HepG2 (cell line): ENCODE measurements around the gene P3H3. TPM values are rescaled to one million over a fixed set of nuclear protein-coding genes. Genes with fewer than 3 reads are reported as not detected.
A peak's percentile ranks its signal among the peaks of the same experiment; 100 is the strongest.

Experiments used
- ATAC-seq: fragments of 200-7000 bp; cut with Tn5 transposase; 3 replicates; pipeline ENCODE4 v1.9.1; 2020; ENCODE audit warnings: mild to moderate bottlenecking, moderate library complexity
- BruUV-seq: library from RNA; stranded (reverse); fragments of 400-500 nt; replicated peaks from 2 replicates; lab custom pipeline; 2021; lab: Mats Ljungman, UMichigan
- CTCF ChIA-PET: fragments of 300-600 bp; formaldehyde crosslinking; extraction: SDS; loops from one replicate; lab custom pipeline; 2021; ENCODE audit warnings: low total read pairs, inconsistent platforms, low intra/inter-chr PET ratio; lab: Yijun Ruan, JAX
- POLR2A ChIA-PET: fragments of 350-600 bp; sonication (Branson Sonifier 250); formaldehyde crosslinking; loops from one replicate; lab custom pipeline; 2020; ENCODE audit warnings: antibody characterized with exemption, inconsistent platforms; lab: Yijun Ruan, JAX
- DNase-seq: peaks from one replicate; pipeline ENCODE4 v3.0.0-alpha.2; 2015; ENCODE audit warnings: low spot score
- FAIRE-seq: peaks from 3 replicates; lab custom pipeline; 2011; peaks lifted over from hg19 to GRCh38; lab: Jason Lieb, UNC
- H2AFZ ChIP-seq: one replicate; pipeline ENCODE4 v1.6.1; 2011; ENCODE audit warnings: low read length, inconsistent platforms
- H3K27ac ChIP-seq: fragments of 300-600 bp; 3 replicates; pipeline ENCODE4 v1.8.0; 2011; ENCODE audit warnings: mixed run types, mild to moderate bottlenecking, mixed read lengths, low read length, inconsistent platforms; ENCODE audit not compliant: insufficient read depth; ENCODE audit errors: extremely low read length
- H3K27me3 ChIP-seq, 2 experiments: fragments of 200-600 bp in 1 of 2; 2 replicates in 1 of 2; 3 replicates in 1 of 2; pipeline versions ENCODE4 v1.6.0 to v1.8.0; 2011; ENCODE audit warnings: low read length in 2 of 2, mild to moderate bottlenecking in 2 of 2, moderate library complexity in 2 of 2, inconsistent platforms in 1 of 2; ENCODE audit not compliant: insufficient read depth in 2 of 2, control insufficient read depth in 1 of 2
- H3K36me3 ChIP-seq, 2 experiments: fragments of 200-600 bp in 1 of 2; replicated peaks in 1 of 2; 2 replicates in 1 of 2; 3 replicates in 1 of 2; pipeline versions ENCODE4 v1.5.1 to v1.8.0; 2011; ENCODE audit warnings: low read length in 2 of 2, inconsistent platforms in 1 of 2; ENCODE audit not compliant: insufficient read depth in 2 of 2, control insufficient read depth in 1 of 2
- H3K4me1 ChIP-seq: 2 replicates; pipeline ENCODE4 v1.5.1; 2012; ENCODE audit warnings: low read length, inconsistent platforms; ENCODE audit not compliant: insufficient read depth
- H3K4me2 ChIP-seq: 2 replicates; pipeline ENCODE4 v1.6.0; 2011; ENCODE audit warnings: low read depth, low read length, inconsistent platforms
- H3K4me3 ChIP-seq, 3 experiments: fragments of 200-600 bp in 1 of 3; sonication (generic), shearing (Covaris generic) in 1 of 3; replicated peaks in 1 of 3; 2 replicates each; pipeline ENCODE4 v1.5.1; 2011 to 2016; ENCODE audit warnings: low read length in 3 of 3, inconsistent platforms in 2 of 3, low read depth in 2 of 3, mild to moderate bottlenecking in 2 of 3, control low read depth in 1 of 3, mixed read lengths in 1 of 3; ENCODE audit not compliant: insufficient read depth in 1 of 3
- H3K79me2 ChIP-seq: one replicate; pipeline ENCODE4 v1.6.1; 2011; ENCODE audit warnings: low read length, inconsistent platforms; ENCODE audit not compliant: insufficient read depth
- H3K9ac ChIP-seq: 2 replicates; pipeline ENCODE4 v1.6.0; 2011; ENCODE audit warnings: mild to moderate bottlenecking, low read depth, low read length, inconsistent platforms; ENCODE audit not compliant: insufficient read depth
- H3K9me3 ChIP-seq: 2 replicates; pipeline ENCODE4 v1.5.1; 2012; ENCODE audit warnings: mild to moderate bottlenecking, low read length
- H4K20me1 ChIP-seq: 2 replicates; pipeline ENCODE4 v1.6.0; 2011; ENCODE audit warnings: inconsistent platforms, mild to moderate bottlenecking, low read length, moderate library complexity; ENCODE audit not compliant: insufficient read depth
- CEBPB ChIP-seq: IDR thresholded peaks from 2 replicates; pipeline ENCODE4 v1.6.1; 2011; ENCODE audit warnings: low read depth, low read length, improper control_type of control experiment, borderline replicate concordance
- ELK4 ChIP-seq: sonication (generic); formaldehyde crosslinking; IDR thresholded peaks from 2 replicates; pipeline ENCODE4 v1.9.0; 2021; ENCODE audit warnings: missing genetic modification reagents, borderline replicate concordance
- GABPB1 ChIP-seq: IDR thresholded peaks from 2 replicates; pipeline ENCODE4 v1.6.1; 2016; ENCODE audit warnings: mild to moderate bottlenecking, missing genetic modification reagents, moderate library complexity, missing compliant biosample characterization
- HMG20B ChIP-seq: conservative IDR thresholded peaks from 2 replicates; pipeline ENCODE4 v1.6.1; 2016; ENCODE audit warnings: missing genetic modification reagents, missing compliant biosample characterization
- NR3C1 ChIP-seq: sonication (generic); formaldehyde crosslinking; IDR thresholded peaks from 2 replicates; pipeline ENCODE4 v1.4.0; 2020; ENCODE audit warnings: missing genetic modification reagents
- RARA ChIP-seq: IDR thresholded peaks from 2 replicates; pipeline ENCODE4 v1.6.1; 2016; ENCODE audit warnings: missing genetic modification reagents, missing compliant biosample characterization
- SP2 ChIP-seq: sonication (generic); formaldehyde crosslinking; IDR thresholded peaks from 2 replicates; pipeline ENCODE4 v1.5.1; 2020; ENCODE audit warnings: mild to moderate bottlenecking, missing genetic modification reagents
- THAP11 ChIP-seq: IDR thresholded peaks from 2 replicates; pipeline ENCODE4 v1.6.1; 2016; ENCODE audit warnings: missing biosample characterization, missing genetic modification reagents
- WGBS: methylation state at CpG from one replicate; pipeline ENCODE4 v1.1.6; 2017; ENCODE audit warnings: low lambda C conversion rate; 5-methylcytosine and 5-hydroxymethylcytosine counted together
- in situ Hi-C: cut with HindIII; loops from 2 replicates; pipeline ENCODE4 v1.10.0; 2017; ENCODE audit warnings: low pct_unique_long_range_greater_than_20kb; ENCODE audit not compliant: extremely low pct_ligation_motif_present
- intact Hi-C: fragments of 100-400 bp; cut with micrococcal nuclease; formaldehyde crosslinking; loops from one replicate; pipeline ENCODE4 v1.10.0; 2022; ENCODE audit not compliant: unreplicated experiment
- polyA plus RNA-seq, 8 experiments: library from polyadenylated mRNA; depleted of rRNA in 3 of 8; stranded (reverse) in 7 of 8; unstranded in 1 of 8; fragments of >200 nt; fragmentation: Illumina TruSeq in 4 of 8; extraction: Trizol in 4 of 8; gene quantifications; 2 replicates each; pipeline versions ENCODE4 v1.2.1 to v1.2.3, GENCODE V29; 2011 to 2016; ENCODE audit warnings: low read depth in 4 of 8, missing spikeins in 1 of 8, mixed read lengths in 1 of 8; ENCODE audit not compliant: insufficient read depth in 1 of 8
- total RNA-seq, 5 experiments: library from RNA; depleted of rRNA; stranded (reverse); fragments of >200 nt; fragmentation: Illumina TruSeq; extraction: Trizol; gene quantifications; 2 replicates each; pipeline ENCODE4 v1.2.3, GENCODE V29; 2016; ENCODE audit warnings: low read depth in 1 of 5
- TF ChIP-seq, protein P1 (sequence below): IDR thresholded peaks from 2 replicates; pipeline ENCODE4 v1.6.1; 2016
- TF ChIP-seq, protein P2 (sequence below): sonication (generic); formaldehyde crosslinking; IDR thresholded peaks from 2 replicates; pipeline ENCODE4 v1.4.0; 2020; ENCODE audit warnings: mild to moderate bottlenecking, missing genetic modification reagents
- TF ChIP-seq, protein P3 (sequence below): sonication (generic); formaldehyde crosslinking; IDR thresholded peaks from 2 replicates; pipeline ENCODE4 v1.4.0; 2020; ENCODE audit warnings: mild to moderate bottlenecking, missing genetic modification reagents

The P3H3 gene
- total and polyA plus RNA-seq, 2 of the 13 experiments (the other 11 are each of a cell fraction or from before 2014, with no cell fraction given): 20.1 to 20.5 TPM

DNA sequence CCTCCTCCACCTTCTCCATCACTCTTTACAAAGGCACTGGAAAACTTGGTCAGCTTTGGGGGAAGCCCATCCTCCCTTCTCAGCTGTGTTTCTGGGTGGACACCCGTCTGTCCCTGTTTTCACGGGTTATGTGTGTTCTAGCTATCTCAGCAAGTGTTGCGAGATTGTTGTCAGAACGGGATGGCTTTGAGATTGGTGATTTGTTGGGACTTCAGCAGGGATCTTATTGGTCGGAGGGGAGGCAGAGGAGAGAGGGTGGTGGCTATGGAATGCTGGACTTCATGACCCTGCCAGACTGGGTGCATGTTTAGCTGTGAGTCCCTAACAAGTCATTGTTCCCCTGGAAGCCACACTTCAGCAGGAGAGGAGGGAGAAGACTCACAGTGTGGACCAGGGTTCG, 25.8 kb downstream of the P3H3 start:
- BruUV-seq: no TSS peak
- in situ Hi-C loops: no loop called here
- H3K4me2 ChIP-seq: peak overlapping the region; percentile 88
- peaks cover 33% of the 10 kb centered on the region for H3K4me1 ChIP-seq
- DNase-seq: peak; percentile 78
- POLR2A ChIA-PET: interaction anchor here (1.2 to 5.2 kb wide), 6 partner anchors 13 to 130 kb away, joined by 5 to 132 read pairs (median 26); partner anchors contain the start of genes C12orf57, COPS7A, P3H3 and PTMS
- peaks cover 18 to 52% of the 10 kb centered on the region in 2 experiments for H3K36me3 ChIP-seq
- peak overlapping the region; percentile 61 for H3K27ac ChIP-seq
- peak overlapping the region; percentile 66; the same call in 1 of the 2 replicates for H3K9ac ChIP-seq
- WGBS: 35% methylated on average over 6 of the region's 6 CpGs
- peak; percentile 87 for FAIRE-seq
- no peaks in the 10 kb centered on the region for H3K27me3 ChIP-seq
- H3K9me3 ChIP-seq: no peaks in the 10 kb centered on the region
- ATAC-seq: no peak
- intact Hi-C loops: no loop called here
- no peak overlapping the region for H2AFZ ChIP-seq
- H3K79me2 ChIP-seq: peaks cover 37% of the 10 kb centered on the region
- H3K4me3 ChIP-seq: peak overlapping the region in 1 of 3 experiments; percentile 95; a peak in 1 of 6 replicates
- no peaks in the 10 kb centered on the region; the same call in 1 of the 2 replicates for H4K20me1 ChIP-seq
- CTCF ChIA-PET: no interaction called here
- TF ChIP-seq HMG20B (CRISPR knock-in tag) (no peak), NR3C1 (CRISPR knock-in tag) (no peak), SP2 (CRISPR knock-in tag) (no peak), GABPB1 (CRISPR knock-in tag) (no peak), THAP11 (CRISPR knock-in tag) (0 out of 2 replicates have a peak, but pooled peaks have one; percentile 31), CEBPB (0 out of 2 replicates have a peak, but pooled peaks have one; percentile 1), ELK4 (CRISPR knock-in tag) (no peak), RARA (CRISPR knock-in tag) (no peak)
- TF ChIP-seq, protein P1, sequence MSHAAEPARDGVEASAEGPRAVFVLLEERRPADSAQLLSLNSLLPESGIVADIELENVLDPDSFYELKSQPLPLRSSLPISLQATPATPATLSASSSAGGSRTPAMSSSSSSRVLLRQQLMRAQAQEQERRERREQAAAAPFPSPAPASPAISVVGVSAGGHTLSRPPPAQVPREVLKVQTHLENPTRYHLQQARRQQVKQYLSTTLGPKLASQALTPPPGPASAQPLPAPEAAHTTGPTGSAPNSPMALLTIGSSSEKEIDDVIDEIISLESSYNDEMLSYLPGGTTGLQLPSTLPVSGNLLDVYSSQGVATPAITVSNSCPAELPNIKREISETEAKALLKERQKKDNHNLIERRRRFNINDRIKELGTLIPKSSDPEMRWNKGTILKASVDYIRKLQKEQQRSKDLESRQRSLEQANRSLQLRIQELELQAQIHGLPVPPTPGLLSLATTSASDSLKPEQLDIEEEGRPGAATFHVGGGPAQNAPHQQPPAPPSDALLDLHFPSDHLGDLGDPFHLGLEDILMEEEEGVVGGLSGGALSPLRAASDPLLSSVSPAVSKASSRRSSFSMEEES (CRISPR knock-in tag): no peak
- TF ChIP-seq, protein P2, sequence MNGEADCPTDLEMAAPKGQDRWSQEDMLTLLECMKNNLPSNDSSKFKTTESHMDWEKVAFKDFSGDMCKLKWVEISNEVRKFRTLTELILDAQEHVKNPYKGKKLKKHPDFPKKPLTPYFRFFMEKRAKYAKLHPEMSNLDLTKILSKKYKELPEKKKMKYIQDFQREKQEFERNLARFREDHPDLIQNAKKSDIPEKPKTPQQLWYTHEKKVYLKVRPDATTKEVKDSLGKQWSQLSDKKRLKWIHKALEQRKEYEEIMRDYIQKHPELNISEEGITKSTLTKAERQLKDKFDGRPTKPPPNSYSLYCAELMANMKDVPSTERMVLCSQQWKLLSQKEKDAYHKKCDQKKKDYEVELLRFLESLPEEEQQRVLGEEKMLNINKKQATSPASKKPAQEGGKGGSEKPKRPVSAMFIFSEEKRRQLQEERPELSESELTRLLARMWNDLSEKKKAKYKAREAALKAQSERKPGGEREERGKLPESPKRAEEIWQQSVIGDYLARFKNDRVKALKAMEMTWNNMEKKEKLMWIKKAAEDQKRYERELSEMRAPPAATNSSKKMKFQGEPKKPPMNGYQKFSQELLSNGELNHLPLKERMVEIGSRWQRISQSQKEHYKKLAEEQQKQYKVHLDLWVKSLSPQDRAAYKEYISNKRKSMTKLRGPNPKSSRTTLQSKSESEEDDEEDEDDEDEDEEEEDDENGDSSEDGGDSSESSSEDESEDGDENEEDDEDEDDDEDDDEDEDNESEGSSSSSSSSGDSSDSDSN (CRISPR knock-in tag): 0 out of 2 replicates have a peak, but pooled peaks have one; percentile 25
- TF ChIP-seq, protein P3, sequence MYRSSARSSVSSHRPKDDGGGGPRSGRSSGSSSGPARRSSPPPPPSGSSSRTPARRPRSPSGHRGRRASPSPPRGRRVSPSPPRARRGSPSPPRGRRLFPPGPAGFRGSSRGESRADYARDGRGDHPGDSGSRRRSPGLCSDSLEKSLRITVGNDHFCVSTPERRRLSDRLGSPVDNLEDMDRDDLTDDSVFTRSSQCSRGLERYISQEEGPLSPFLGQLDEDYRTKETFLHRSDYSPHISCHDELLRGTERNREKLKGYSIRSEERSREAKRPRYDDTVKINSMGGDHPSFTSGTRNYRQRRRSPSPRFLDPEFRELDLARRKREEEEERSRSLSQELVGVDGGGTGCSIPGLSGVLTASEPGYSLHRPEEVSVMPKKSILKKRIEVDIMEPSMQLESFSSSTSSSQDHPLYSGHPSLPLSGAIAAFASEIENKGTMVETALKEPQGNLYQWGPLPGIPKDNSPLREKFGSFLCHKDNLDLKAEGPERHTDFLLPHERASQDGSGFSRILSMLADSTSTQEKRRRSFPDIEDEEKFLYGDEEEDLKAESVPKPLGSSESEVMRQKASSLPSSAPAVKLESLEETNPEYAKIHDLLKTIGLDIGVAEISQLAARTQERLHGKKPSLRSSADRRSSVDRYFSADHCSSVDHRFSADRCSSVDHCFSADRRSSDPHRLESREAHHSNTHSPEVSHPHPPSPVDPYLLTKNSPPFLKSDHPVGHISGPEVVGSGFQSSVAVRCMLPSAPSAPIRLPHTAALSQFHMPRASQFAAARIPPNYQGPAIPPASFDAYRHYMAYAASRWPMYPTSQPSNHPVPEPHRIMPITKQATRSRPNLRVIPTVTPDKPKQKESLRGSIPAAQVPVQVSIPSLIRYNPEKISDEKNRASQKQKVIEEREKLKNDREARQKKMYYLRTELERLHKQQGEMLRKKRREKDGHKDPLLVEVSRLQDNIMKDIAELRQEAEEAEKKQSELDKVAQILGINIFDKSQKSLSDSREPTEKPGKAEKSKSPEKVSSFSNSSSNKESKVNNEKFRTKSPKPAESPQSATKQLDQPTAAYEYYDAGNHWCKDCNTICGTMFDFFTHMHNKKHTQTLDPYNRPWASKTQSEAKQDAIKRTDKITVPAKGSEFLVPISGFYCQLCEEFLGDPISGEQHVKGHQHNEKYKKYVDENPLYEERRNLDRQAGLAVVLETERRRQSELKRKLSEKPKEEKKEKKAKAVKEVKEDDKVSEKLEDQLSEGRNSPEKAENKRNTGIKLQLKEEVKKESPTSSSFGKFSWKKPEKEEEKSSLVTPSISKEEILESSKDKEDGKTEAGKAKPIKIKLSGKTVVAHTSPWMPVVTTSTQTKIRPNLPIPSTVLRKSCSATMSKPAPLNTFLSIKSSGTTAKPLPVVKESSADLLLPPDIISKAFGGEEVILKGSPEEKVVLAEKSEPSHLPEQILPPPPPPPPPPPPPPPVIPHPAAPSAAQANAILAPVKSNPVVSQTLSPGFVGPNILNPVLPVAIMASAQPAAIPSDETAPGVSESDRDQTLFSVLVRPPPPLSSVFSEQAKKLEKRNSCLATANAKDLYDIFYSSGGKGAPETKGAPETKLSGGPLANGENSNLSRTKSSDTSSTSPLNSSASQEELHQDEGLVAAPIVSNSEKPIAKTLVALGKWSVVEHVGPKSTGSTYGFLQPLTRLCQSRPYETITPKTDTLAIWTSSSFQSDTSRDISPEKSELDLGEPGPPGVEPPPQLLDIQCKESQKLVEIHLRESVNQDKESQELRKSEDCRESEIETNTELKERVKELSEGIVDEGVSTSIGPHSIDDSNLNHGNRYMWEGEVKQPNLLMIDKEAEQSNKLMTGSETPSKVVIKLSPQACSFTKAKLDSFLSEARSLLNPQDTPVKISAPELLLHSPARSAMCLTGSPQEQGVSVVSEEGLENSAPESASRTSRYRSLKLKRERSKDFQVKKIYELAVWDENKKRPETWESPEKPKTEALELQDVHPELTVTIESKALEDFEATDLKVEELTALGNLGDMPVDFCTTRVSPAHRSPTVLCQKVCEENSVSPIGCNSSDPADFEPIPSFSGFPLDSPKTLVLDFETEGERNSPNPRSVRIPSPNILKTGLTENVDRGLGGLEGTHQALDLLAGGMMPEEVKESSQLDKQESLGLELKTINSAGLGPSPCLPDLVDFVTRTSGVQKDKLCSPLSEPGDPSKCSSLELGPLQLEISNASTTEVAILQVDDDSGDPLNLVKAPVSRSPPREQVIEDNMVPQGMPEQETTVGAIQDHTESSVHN (CRISPR knock-in tag): no peak
